Subcutaneous abdominal adipose tissue (tissue), 5 donors: ENCODE data around the gene CRELD1.

Experiments used
- H3K27ac ChIP-seq: one replicate; pipeline ENCODE4 v1.7.0; 2013; ENCODE audit warnings: low read depth, mild to moderate bottlenecking, inconsistent platforms, low read length, moderate library complexity
- H3K27me3 ChIP-seq, 5 donors: one replicate each; pipeline ENCODE4 v1.7.0; 2013; ENCODE audit warnings: low read length in 5 of 5, inconsistent platforms in 1 of 5; ENCODE audit not compliant: control insufficient read depth in 5 of 5, insufficient read depth in 4 of 5
- H3K36me3 ChIP-seq, 5 donors: one replicate each; pipeline ENCODE4 v1.7.0; 2013; ENCODE audit warnings: low read length in 5 of 5; ENCODE audit not compliant: control insufficient read depth in 5 of 5, insufficient read depth in 5 of 5
- H3K4me1 ChIP-seq, 5 donors: one replicate each; pipeline ENCODE4 v1.7.0; 2013; ENCODE audit warnings: low read length in 5 of 5, mild to moderate bottlenecking in 3 of 5, moderate library complexity in 1 of 5; ENCODE audit not compliant: control insufficient read depth in 5 of 5, insufficient read depth in 5 of 5
- H3K4me3 ChIP-seq, 5 donors: one replicate each; pipeline ENCODE4 v1.7.0; 2013; ENCODE audit warnings: low read length in 5 of 5, low read depth in 1 of 5
- H3K9ac ChIP-seq, 5 donors: one replicate each; pipeline ENCODE4 v1.7.0; 2013; ENCODE audit warnings: low read length in 5 of 5, mild to moderate bottlenecking in 4 of 5, moderate library complexity in 3 of 5
- H3K9me3 ChIP-seq, 5 donors: one replicate each; pipeline ENCODE4 v1.7.0; 2013; ENCODE audit warnings: low read length in 5 of 5; ENCODE audit not compliant: control insufficient read depth in 5 of 5
- donor health status: healthy.
- donor health status: healthy.
- donor health status: healthy.
- donor health status: healthy.
- donor health status: healthy.

CRELD1 gene

DNA sequence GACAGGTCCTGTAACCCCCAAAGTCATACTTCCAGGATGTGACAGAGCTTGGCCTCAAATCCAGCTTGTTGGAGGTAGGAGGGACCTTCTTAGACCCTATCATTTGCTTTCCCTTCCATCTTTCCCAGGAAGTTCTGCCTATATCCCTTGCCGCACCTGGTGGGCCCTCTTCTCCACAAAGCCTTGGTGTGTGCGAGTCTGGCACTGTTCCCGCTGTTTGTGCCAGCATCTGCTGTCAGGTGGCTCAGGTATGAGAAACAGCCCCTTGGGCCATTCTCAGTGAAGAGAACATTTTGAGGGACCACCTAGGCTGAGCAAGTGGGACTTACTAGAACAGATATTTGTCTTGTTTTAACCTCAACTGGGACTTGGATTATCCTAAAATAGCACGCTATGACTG is 29.7 kb upstream of the CRELD1 start:
- peak overlapping the region in 2 of 5 donors; percentile 63 to 65 for H3K4me3 ChIP-seq

GRCh38 chr3:9906480-9906879 is 27.2 kb upstream of the CRELD1 start:
- no peak overlapping the region for H3K4me3 ChIP-seq
- peaks cover 0 to 40% (median 20%) of the 10 kb centered on the region in 5 donors for H3K36me3 ChIP-seq
- no peaks in the 10 kb centered on the region for H3K27me3 ChIP-seq
- no peak overlapping the region for H3K27ac ChIP-seq
- H3K9ac ChIP-seq = no peak overlapping the region
- no peaks in the 10 kb centered on the region for H3K9me3 ChIP-seq
- peaks cover 7 to 23% (median 21%) of the 10 kb centered on the region in 5 donors for H3K4me1 ChIP-seq

More for the DNA sequence above, 29.7 kb upstream of the CRELD1 start:
- Histone ChIP-seq H3K27ac (peak overlapping the region; percentile 37), H3K4me1 (peaks cover 7 to 26% (median 22%) of the 10 kb centered on the region in 5 donors), H3K9me3 (no peaks in the 10 kb centered on the region), H3K27me3 (no peaks in the 10 kb centered on the region), H3K36me3 (peaks cover 0 to 22% (median 13%) of the 10 kb centered on the region in 5 donors), H3K9ac (peak overlapping the region in 2 of 5 donors; percentile 18 to 29)

DNA sequence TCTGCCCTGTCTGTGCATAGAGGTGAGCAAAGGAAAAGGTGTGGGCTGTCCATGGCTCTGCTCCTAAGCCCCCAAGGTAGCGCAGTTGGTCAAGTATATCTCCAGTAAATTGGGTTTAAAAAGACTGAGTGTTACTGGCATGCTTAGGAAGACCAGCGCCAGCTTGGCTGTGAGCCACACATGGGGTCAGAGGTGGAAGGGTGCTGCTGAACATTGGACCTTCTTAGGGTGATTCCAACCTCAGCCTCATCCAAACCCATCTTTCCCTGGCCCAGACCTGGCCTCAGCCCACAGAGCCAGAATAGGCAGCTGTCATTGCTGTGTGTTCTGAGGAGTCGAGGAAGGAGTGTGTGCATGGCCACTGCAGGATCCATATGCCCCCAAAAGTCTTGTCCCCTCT is 25.3 kb upstream of the CRELD1 start:
- H3K9me3 ChIP-seq = no peaks in the 10 kb centered on the region
- peaks cover 0 to 49% (median 20%) of the 10 kb centered on the region in 5 donors for H3K36me3 ChIP-seq
- H3K27me3 ChIP-seq = no peaks in the 10 kb centered on the region
- H3K4me1 ChIP-seq = peaks cover 4 to 9% (median 8%) of the 10 kb centered on the region in 5 donors
- no peak overlapping the region for H3K27ac ChIP-seq
- no peak overlapping the region for H3K4me3 ChIP-seq
- no peak overlapping the region for H3K9ac ChIP-seq

- H3K4me1 ChIP-seq = peaks cover 2 to 12% (median 11%) of the 10 kb centered on the region in 5 donors
- H3K9ac ChIP-seq = no peak overlapping the region
- no peak overlapping the region for H3K4me3 ChIP-seq
- peaks cover 0 to 49% (median 20%) of the 10 kb centered on the region in 5 donors for H3K36me3 ChIP-seq
- no peak overlapping the region for H3K27ac ChIP-seq
- H3K9me3 ChIP-seq = no peaks in the 10 kb centered on the region
- no peaks in the 10 kb centered on the region for H3K27me3 ChIP-seq
These were observed 24.2 kb upstream of the CRELD1 start for GRCh38 chr3:9909221-9910013.

DNA sequence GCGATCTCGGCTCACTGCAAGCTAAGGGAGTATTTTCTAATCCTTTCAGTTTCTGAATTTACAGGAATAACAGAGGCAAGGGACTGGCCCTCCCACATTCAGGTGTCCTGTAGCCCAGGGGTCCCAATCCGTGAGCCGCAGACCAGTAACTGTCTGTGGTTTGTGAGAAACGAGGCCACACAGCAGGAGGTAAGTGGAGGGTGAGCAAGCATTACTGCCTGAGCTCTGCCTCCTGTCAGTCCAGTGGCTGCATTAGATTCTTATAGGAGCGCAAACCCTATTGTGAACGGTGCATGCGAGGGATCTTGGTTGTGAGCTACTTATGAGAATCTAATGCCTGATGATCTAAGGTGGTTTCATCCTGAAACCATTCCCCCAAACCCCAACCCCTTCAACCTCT is 21.8 kb upstream of the CRELD1 start:
- H3K9ac ChIP-seq = no peak overlapping the region
- H3K4me3 ChIP-seq = no peak overlapping the region
- no peaks in the 10 kb centered on the region for H3K27me3 ChIP-seq
- no peaks in the 10 kb centered on the region for H3K9me3 ChIP-seq
- H3K4me1 ChIP-seq = peaks cover 6 to 35% (median 30%) of the 10 kb centered on the region in 5 donors
- peaks cover 0 to 43% (median 15%) of the 10 kb centered on the region in 5 donors for H3K36me3 ChIP-seq
- no peak overlapping the region for H3K27ac ChIP-seq

- no peak overlapping the region for H3K27ac ChIP-seq
- no peaks in the 10 kb centered on the region for H3K27me3 ChIP-seq
- H3K9ac ChIP-seq = no peak overlapping the region
- H3K36me3 ChIP-seq = peaks cover 0 to 40% (median 15%) of the 10 kb centered on the region in 5 donors
- H3K4me3 ChIP-seq = no peak overlapping the region
- H3K4me1 ChIP-seq = peaks cover 8 to 40% (median 35%) of the 10 kb centered on the region in 5 donors
- H3K9me3 ChIP-seq = no peaks in the 10 kb centered on the region
These were observed 21.2 kb upstream of the CRELD1 start for GRCh38 chr3:9912294-9912935.

DNA sequence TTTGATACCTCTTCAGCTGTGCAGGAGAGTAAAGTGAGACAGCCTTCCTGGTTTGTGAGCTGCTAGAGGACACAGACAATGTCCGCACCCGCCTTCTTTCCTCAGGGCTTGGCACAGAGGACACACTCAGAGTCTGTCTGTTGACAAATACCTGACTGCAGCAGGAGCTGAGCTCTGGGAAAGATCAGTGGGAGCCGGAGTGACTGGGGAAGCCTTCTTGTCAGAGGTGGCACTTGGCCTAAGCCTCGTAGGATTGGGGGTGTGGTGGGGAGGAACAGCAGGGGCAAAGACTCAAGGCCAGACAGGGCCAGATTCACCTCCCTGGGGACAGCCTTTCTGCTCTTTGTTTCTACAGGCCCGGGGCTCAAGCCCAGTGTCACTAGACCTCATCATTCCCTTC is 20.0 kb upstream of the CRELD1 start:
- Histone ChIP-seq H3K27me3 (no peaks in the 10 kb centered on the region), H3K27ac (peak overlapping the region; percentile 95), H3K36me3 (peaks cover 0 to 29% (median 7%) of the 10 kb centered on the region in 5 donors), H3K9me3 (no peaks in the 10 kb centered on the region), H3K9ac (peak overlapping the region in 2 of 5 donors; percentile 33 to 68), H3K4me3 (no peak overlapping the region), H3K4me1 (peaks cover 12 to 48% (median 43%) of the 10 kb centered on the region in 5 donors)

DNA sequence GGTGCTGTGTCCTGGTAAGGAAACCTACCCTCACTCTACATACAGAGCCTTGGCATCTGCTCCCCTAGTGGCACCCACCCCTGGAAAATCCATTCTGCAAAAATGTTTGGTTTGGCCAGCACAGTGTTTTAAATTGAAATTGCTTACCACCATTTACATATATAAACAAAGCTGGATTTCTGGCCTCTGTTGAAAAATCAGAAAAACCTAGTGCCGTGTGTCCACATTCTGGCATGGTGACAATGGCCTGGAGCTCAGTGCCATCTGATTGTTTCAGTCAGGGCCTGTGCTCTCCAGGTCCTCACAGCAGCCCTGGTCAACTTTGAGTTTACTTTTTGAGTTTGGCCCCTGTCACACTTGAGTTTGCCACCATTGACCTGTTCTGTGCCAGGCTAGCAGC is 19.6 kb upstream of the CRELD1 start:
- Histone ChIP-seq H3K4me3 (no peak overlapping the region), H3K27me3 (no peaks in the 10 kb centered on the region), H3K36me3 (peaks cover 0 to 25% (median 7%) of the 10 kb centered on the region in 5 donors), H3K27ac (peak overlapping the region; percentile 95), H3K9ac (peak overlapping the region in 4 of 5 donors; percentile 10 to 68 (median 44)), H3K9me3 (no peaks in the 10 kb centered on the region), H3K4me1 (peaks cover 12 to 48% (median 43%) of the 10 kb centered on the region in 5 donors)

DNA sequence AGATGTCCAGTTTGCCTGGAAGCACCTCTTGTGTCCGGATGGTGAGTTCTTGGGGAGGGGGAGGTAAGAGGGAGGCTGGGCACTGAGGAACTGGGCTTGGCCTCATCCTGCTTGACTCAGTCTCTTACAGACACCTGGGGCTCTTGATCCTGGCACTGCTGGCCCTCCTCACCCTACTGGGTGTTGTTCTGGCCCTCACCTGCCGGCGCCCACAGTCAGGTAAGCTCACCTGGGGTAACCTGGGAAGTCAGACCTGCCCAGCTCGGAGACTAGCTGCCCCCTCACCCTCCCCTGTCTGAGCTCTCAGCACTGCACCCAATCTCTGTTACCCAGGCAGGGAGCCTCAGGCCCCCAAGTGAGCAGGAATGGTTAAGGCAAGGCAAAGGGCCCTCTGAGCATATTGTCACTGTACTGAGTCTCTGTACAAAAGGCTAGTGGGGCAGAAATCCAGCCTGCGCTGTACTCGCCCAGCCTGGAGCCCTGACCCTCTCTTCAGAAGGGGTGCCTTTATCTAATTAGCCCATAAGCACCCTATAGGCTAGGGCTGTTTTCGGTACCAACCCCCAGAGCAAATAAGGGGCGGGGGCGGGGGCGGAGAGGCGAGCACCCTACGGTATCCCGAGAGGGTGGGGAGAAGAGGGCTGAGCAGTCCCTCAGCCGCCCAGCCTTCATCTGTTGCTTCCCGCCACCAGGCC is 18.9 kb upstream of the CRELD1 start:
- peaks cover 12 to 48% (median 43%) of the 10 kb centered on the region in 5 donors for H3K4me1 ChIP-seq
- peak overlapping the region; percentile 63 to 76 (median 69) for H3K4me3 ChIP-seq
- no peaks in the 10 kb centered on the region for H3K27me3 ChIP-seq
- H3K27ac ChIP-seq = peak overlapping the region; percentile 95
- peaks cover 0 to 19% (median 3%) of the 10 kb centered on the region in 5 donors for H3K36me3 ChIP-seq
- peak overlapping the region in 4 of 5 donors; percentile 56 to 68 (median 62) for H3K9ac ChIP-seq
- no peaks in the 10 kb centered on the region for H3K9me3 ChIP-seq
